CD14-positive monocyte (primary cell): Measurements from ENCODE around the gene DENR. TPM values are rescaled to one million over a fixed set of nuclear protein-coding genes. Genes with fewer than 3 reads are reported as not detected.
A peak's percentile ranks its signal among the peaks of the same experiment; 100 is the strongest.

Experiments
- DNase-seq, 3 donors: peaks; one replicate each; pipeline ENCODE4 v3.0.0-alpha.2; 2011 to 2022
- H2AFZ ChIP-seq: 2 replicates; pipeline ENCODE4 v1.6.0; 2012; ENCODE audit warnings: mild to moderate bottlenecking, low read depth, low read length, inconsistent platforms; ENCODE audit not compliant: insufficient read depth, poor library complexity, severe bottlenecking
- H3K27ac ChIP-seq, 2 donors: 1 replicate in 1 of 2; 2 replicates in 1 of 2; pipeline ENCODE4 v1.5.1; 2012 to 2013; ENCODE audit warnings: low read length in 2 of 2, control low read depth in 1 of 2, inconsistent platforms in 1 of 2, low read depth in 1 of 2, mild to moderate bottlenecking in 1 of 2
- H3K27me3 ChIP-seq, 2 donors: one replicate each; pipeline versions ENCODE4 v1.6.0 to v1.6.1; 2011 to 2013; ENCODE audit warnings: low read length in 2 of 2; ENCODE audit not compliant: control insufficient read depth in 2 of 2, insufficient read depth in 2 of 2
- H3K36me3 ChIP-seq, 2 donors: replicated peaks in 1 of 2; 1 replicate in 1 of 2; 2 replicates in 1 of 2; pipeline versions ENCODE4 v1.5.1 to v1.6.1; 2012 to 2013; ENCODE audit warnings: low read length in 2 of 2, control low read depth in 1 of 2, inconsistent platforms in 1 of 2, mild to moderate bottlenecking in 1 of 2; ENCODE audit not compliant: insufficient read depth in 2 of 2, control insufficient read depth in 1 of 2
- H3K4me1 ChIP-seq, 2 donors: 1 replicate in 1 of 2; 2 replicates in 1 of 2; pipeline versions ENCODE4 v1.5.1 to v1.6.1; 2012 to 2013; ENCODE audit warnings: low read length in 2 of 2, control low read depth in 1 of 2, inconsistent platforms in 1 of 2, mild to moderate bottlenecking in 1 of 2, moderate library complexity in 1 of 2; ENCODE audit not compliant: insufficient read depth in 2 of 2, control insufficient read depth in 1 of 2
- H3K4me2 ChIP-seq: replicated peaks from 2 replicates; pipeline ENCODE3; 2012; ENCODE audit warnings: low read length, moderate library complexity, mild to moderate bottlenecking; ENCODE audit not compliant: poor library complexity, severe bottlenecking; ENCODE audit errors: extremely low read depth
- H3K4me3 ChIP-seq, 3 experiments: fragments of 200-600 bp in 1 of 3; sonication (generic) in 1 of 3; replicated peaks in 1 of 3; 1 replicate in 2 of 3; 2 replicates in 1 of 3; pipeline ENCODE4 v1.5.1; 2011 to 2013; ENCODE audit warnings: low read length in 3 of 3, mild to moderate bottlenecking in 3 of 3, control low read depth in 2 of 3, low read depth in 2 of 3, inconsistent platforms in 1 of 3, moderate library complexity in 1 of 3
- H3K79me2 ChIP-seq: 2 replicates; pipeline ENCODE4 v1.6.0; 2012; ENCODE audit warnings: mild to moderate bottlenecking, control low read depth, inconsistent platforms, low read length, moderate library complexity; ENCODE audit not compliant: insufficient read depth
- H3K9ac ChIP-seq: 2 replicates; pipeline ENCODE4 v1.6.0; 2017; ENCODE audit warnings: low read length, mild to moderate bottlenecking; ENCODE audit not compliant: insufficient read depth, poor library complexity, severe bottlenecking
- H3K9me3 ChIP-seq, 2 donors: replicated peaks in 1 of 2; 1 replicate in 1 of 2; 2 replicates in 1 of 2; pipeline versions ENCODE4 v1.5.1 to v1.6.1; 2012 to 2013; ENCODE audit warnings: low read length in 2 of 2, control low read depth in 1 of 2; ENCODE audit not compliant: control insufficient read depth in 1 of 2, insufficient read depth in 1 of 2
- H4K20me1 ChIP-seq: 2 replicates; pipeline ENCODE4 v1.6.0; 2012; ENCODE audit warnings: mild to moderate bottlenecking, low read length, control low read depth, moderate library complexity; ENCODE audit not compliant: insufficient read depth
- H3K27ac Mint-ChIP-seq, 7 donors: one replicate each; pipeline ENCODE4 v1.8.0; 2020; ENCODE audit warnings: mild to moderate bottlenecking in 7 of 7, mixed read lengths in 7 of 7, moderate library complexity in 6 of 7, inconsistent platforms in 2 of 7
- H3K27me3 Mint-ChIP-seq, 3 donors: one replicate each; pipeline ENCODE4 v1.8.0; 2021 to 2022; ENCODE audit warnings: low read depth in 3 of 3, mild to moderate bottlenecking in 3 of 3, mixed read lengths in 3 of 3, moderate library complexity in 3 of 3, inconsistent platforms in 1 of 3
- H3K36me3 Mint-ChIP-seq, 2 donors: one replicate each; pipeline ENCODE4 v1.8.0; 2020; ENCODE audit warnings: mixed read lengths in 2 of 2, inconsistent platforms in 1 of 2, mild to moderate bottlenecking in 1 of 2
- H3K4me1 Mint-ChIP-seq: one replicate; pipeline ENCODE4 v1.8.0; 2020; ENCODE audit warnings: mild to moderate bottlenecking, mixed read lengths
- H3K4me3 Mint-ChIP-seq, 2 donors: one replicate each; pipeline ENCODE4 v1.8.0; 2020; ENCODE audit warnings: mild to moderate bottlenecking in 2 of 2, mixed read lengths in 2 of 2, moderate library complexity in 1 of 2
- H3K9me3 Mint-ChIP-seq, 7 donors: one replicate each; pipeline ENCODE4 v1.8.0; 2020 to 2022; ENCODE audit warnings: mixed read lengths in 7 of 7, mild to moderate bottlenecking in 6 of 7, moderate library complexity in 6 of 7, inconsistent platforms in 2 of 7
- WGBS: methylation state at CpG from one replicate; pipeline ENCODE4 v1.1.5; 2013; ENCODE audit warnings: missing lambda C conversion rate; ENCODE audit not compliant: insufficient coverage; 5-methylcytosine and 5-hydroxymethylcytosine counted together
- intact Hi-C, 2 donors: fragments of 100-400 bp; cut with micrococcal nuclease; formaldehyde crosslinking; loops; one replicate each; pipeline versions ENCODE4 v1.15.0 to v1.15.1; 2023
- polyA plus RNA-seq, 3 donors: library from polyadenylated mRNA; depleted of rRNA in 1 of 3; unstranded in 2 of 3; stranded (reverse) in 1 of 3; fragments of 300-500 nt in 2 of 3; fragments of >200 nt in 1 of 3; fragmentation: Illumina TruSeq in 2 of 3; gene quantifications; 1 replicate in 2 of 3; 2 replicates in 1 of 3; pipeline ENCODE4 v1.2.3, GENCODE V29; 2012 to 2021
- TF ChIP-seq, protein P1 (sequence below): fragments of 200-600 bp; IDR thresholded peaks from one replicate; pipeline ENCODE4 v1.8.0; 2022; ENCODE audit warnings: antibody characterized with exemption, mild to moderate bottlenecking

Gene DENR
- polyA plus RNA-seq, 3 donors: 11.2 to 34.1 (median 32.5) TPM

DNA sequence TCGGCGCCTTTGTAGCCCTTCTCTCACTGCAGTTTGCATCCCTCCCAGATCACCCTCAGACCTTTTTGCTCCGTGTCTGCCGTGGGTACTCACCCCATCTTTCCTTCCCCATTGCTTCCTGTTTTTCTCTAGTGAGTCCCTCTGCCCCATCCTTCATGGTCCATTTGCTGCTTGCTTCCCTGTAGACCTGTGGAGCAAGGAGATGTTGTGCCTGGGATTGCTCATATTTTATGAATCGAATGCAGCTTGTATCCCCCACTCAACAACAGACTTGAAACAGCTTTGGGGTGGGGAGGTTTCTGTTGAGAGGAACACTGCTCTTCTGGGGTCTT, 661 bp downstream of the DENR start:
- Histone ChIP-seq H3K36me3 (peaks cover 29 to 46% of the 10 kb centered on the region in 2 donors), H3K79me2 (peaks cover 26% of the 10 kb centered on the region), H3K9ac (peak overlapping the region; percentile 96), H3K4me3 (peak overlapping the region; percentile 69 to 89 (median 86)), H3K4me1 (peaks cover 11 to 17% of the 10 kb centered on the region in 2 donors), H4K20me1 (no peaks in the 10 kb centered on the region), H3K27me3 (no peaks in the 10 kb centered on the region), H3K27ac (peak overlapping the region; percentile 65 to 94), H3K9me3 (no peaks in the 10 kb centered on the region), H3K4me2 (peak overlapping the region; percentile 80), H2AFZ (peak overlapping the region; percentile 94)
- peaks cover 27% of the 10 kb centered on the region for H3K4me1 Mint-ChIP-seq
- H3K27ac Mint-ChIP-seq: peak overlapping the region; percentile 78 to 99 (median 96)
- H3K36me3 Mint-ChIP-seq: peaks cover 38 to 43% of the 10 kb centered on the region in 2 donors
- peak in 2 of 3 donors; percentile 32 to 50 for DNase-seq
- peaks cover 0 to 3% (median 0%) of the 10 kb centered on the region in 3 donors for H3K27me3 Mint-ChIP-seq
- TF ChIP-seq, protein P1, sequence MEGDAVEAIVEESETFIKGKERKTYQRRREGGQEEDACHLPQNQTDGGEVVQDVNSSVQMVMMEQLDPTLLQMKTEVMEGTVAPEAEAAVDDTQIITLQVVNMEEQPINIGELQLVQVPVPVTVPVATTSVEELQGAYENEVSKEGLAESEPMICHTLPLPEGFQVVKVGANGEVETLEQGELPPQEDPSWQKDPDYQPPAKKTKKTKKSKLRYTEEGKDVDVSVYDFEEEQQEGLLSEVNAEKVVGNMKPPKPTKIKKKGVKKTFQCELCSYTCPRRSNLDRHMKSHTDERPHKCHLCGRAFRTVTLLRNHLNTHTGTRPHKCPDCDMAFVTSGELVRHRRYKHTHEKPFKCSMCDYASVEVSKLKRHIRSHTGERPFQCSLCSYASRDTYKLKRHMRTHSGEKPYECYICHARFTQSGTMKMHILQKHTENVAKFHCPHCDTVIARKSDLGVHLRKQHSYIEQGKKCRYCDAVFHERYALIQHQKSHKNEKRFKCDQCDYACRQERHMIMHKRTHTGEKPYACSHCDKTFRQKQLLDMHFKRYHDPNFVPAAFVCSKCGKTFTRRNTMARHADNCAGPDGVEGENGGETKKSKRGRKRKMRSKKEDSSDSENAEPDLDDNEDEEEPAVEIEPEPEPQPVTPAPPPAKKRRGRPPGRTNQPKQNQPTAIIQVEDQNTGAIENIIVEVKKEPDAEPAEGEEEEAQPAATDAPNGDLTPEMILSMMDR: no peak
- peaks cover 0 to 5% (median 0%) of the 10 kb centered on the region in 7 donors for H3K9me3 Mint-ChIP-seq
- intact Hi-C loops: loop anchor here (2.0 to 10.0 kb wide), 3 partner anchors 114 to 228 kb away; partner anchors contain the start of genes KNTC1 (in 1 of the 2) and RSRC2 (in 1 of the 2)
- 0% methylated on average over 2 of the region's 5 CpGs for WGBS
- H3K4me3 Mint-ChIP-seq: peak overlapping the region; percentile 94 to 98

DNA sequence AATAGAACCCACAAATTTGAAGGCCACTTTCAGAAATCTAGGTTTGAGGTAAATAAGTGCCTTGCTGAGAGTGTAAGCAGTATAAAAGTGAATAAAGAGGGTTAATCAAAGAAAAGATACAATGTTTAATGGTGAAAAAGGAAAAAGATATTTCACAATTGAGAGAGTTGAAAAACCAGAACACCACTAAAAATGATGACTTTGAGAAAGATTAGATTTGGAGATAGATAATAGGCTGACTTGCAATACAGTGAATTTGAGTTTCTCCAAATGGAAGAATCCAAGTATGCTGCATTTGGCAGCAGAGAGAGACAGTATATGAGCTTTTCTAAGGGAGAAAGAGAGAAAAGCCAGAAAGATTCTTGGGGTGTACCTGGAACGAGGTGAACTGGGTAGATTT, 2.2 kb downstream of the DENR start:
- no peak for DNase-seq
- Histone ChIP-seq H3K4me3 (no peak overlapping the region), H3K9ac (no peak overlapping the region), H3K27ac (no peak overlapping the region), H3K27me3 (no peaks in the 10 kb centered on the region), H2AFZ (no peak overlapping the region), H3K36me3 (peaks cover 38 to 61% of the 10 kb centered on the region in 2 donors), H3K79me2 (peaks cover 39% of the 10 kb centered on the region), H4K20me1 (peaks cover 1% of the 10 kb centered on the region), H3K4me1 (peaks cover 6 to 14% of the 10 kb centered on the region in 2 donors), H3K4me2 (no peak overlapping the region), H3K9me3 (no peaks in the 10 kb centered on the region)
- Mint-ChIP-seq H3K27me3 (peaks cover 0 to 3% (median 0%) of the 10 kb centered on the region in 3 donors), H3K4me3 (no peak overlapping the region), H3K36me3 (peaks cover 45 to 58% of the 10 kb centered on the region in 2 donors), H3K4me1 (peaks cover 25% of the 10 kb centered on the region), H3K9me3 (peaks cover 0 to 4% (median 0%) of the 10 kb centered on the region in 7 donors), H3K27ac (peak overlapping the region in 1 of 7 donors; percentile 14)
- intact Hi-C loops: loop anchor here in 1 of 2 donors (10.0 kb wide), 1 partner anchor 230 kb away; the partner anchor contains the start of genes KNTC1 and RSRC2
- whole genome bisulfite sequencing: 100% methylated on average over 1 of the region's 1 CpG
- TF ChIP-seq, protein P1: no peak
